ENCODE results near the gene BHLHE40. TPM values are rescaled to one million over a fixed set of nuclear protein-coding genes. Genes with fewer than 3 reads are reported as not detected.
A peak's percentile ranks its signal among the peaks of the same experiment; 100 is the strongest.

Gene BHLHE40
- total and polyA plus RNA-seq, 2 of the 13 experiments (the other 11 are each of a cell fraction or from before 2014, with no cell fraction given) = 1.8 to 51.0 TPM

DNA sequence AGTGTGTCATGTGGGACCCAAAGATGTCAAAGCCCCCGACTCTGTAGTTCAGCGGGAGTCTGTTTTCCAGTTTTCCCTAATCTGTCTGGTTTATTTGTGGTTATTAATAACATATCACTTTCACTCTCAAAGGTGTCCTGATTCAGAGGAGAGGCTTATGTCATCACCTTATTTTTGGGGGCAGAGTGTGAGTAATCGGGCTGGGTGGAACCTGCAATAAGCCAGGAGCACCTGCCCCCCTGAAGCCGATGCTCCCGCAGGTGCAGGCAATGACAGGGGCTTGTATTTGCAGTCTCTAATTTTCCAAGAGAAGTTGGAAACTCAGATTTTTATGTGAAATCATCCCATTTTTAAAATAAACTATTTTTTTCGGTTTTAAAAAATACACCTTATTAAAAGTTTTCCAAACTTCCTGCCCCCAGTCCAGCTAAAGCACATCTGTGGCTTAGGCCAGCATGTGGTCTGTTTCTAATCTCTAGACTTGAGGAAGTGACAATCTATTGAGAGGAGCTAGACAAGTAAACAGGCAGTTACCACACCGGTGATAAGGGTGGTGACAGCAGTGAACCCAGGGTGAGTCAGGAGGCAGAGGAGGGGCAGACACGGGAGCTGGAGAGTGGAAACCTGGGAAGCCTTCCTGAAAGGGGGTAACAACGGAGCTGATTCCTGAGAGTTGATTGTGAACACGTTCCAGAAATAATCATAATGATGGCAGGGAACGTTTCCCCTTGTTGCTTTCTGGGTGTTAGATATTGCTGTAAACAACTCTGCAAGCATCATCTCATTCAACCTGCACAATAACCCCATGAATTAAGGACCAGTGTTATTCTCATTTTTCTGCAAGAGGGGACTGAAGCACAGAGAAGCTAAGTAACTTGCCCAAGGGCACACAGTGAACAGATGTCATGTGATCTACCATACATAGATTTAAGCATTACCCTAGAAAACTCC, 37.2 kb downstream of the BHLHE40 start (continued):
- TF ChIP-seq, protein P1, sequence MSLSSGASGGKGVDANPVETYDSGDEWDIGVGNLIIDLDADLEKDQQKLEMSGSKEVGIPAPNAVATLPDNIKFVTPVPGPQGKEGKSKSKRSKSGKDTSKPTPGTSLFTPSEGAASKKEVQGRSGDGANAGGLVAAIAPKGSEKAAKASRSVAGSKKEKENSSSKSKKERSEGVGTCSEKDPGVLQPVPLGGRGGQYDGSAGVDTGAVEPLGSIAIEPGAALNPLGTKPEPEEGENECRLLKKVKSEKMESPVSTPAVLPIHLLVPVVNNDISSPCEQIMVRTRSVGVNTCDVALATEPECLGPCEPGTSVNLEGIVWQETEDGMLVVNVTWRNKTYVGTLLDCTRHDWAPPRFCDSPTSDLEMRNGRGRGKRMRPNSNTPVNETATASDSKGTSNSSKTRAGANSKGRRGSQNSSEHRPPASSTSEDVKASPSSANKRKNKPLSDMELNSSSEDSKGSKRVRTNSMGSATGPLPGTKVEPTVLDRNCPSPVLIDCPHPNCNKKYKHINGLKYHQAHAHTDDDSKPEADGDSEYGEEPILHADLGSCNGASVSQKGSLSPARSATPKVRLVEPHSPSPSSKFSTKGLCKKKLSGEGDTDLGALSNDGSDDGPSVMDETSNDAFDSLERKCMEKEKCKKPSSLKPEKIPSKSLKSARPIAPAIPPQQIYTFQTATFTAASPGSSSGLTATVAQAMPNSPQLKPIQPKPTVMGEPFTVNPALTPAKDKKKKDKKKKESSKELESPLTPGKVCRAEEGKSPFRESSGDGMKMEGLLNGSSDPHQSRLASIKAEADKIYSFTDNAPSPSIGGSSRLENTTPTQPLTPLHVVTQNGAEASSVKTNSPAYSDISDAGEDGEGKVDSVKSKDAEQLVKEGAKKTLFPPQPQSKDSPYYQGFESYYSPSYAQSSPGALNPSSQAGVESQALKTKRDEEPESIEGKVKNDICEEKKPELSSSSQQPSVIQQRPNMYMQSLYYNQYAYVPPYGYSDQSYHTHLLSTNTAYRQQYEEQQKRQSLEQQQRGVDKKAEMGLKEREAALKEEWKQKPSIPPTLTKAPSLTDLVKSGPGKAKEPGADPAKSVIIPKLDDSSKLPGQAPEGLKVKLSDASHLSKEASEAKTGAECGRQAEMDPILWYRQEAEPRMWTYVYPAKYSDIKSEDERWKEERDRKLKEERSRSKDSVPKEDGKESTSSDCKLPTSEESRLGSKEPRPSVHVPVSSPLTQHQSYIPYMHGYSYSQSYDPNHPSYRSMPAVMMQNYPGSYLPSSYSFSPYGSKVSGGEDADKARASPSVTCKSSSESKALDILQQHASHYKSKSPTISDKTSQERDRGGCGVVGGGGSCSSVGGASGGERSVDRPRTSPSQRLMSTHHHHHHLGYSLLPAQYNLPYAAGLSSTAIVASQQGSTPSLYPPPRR (CRISPR knock-in tag; IDR thresholded peaks at IDR 0.05; ENCODE audit: borderline replicate concordance) = peak; percentile 77
- no peak for TF ChIP-seq ZNF263 (CRISPR knock-in tag; IDR thresholded peaks at IDR 0.05)
- no peak for TF ChIP-seq ZBTB3 (CRISPR knock-in tag; IDR thresholded peaks at IDR 0.05; ENCODE audit: borderline replicate concordance, low read depth)
- TF ChIP-seq SP5 (CRISPR knock-in tag; IDR thresholded peaks at IDR 0.05; ENCODE audit: borderline replicate concordance, low read depth) = peak; percentile 80
- TF ChIP-seq MED13 (CRISPR knock-in tag; IDR thresholded peaks at IDR 0.05) = no peak
- TF ChIP-seq GABPA (IDR thresholded peaks at IDR 0.05; ENCODE audit: low read depth, low read length) = no peak
- no peak for TF ChIP-seq GABPA (CRISPR knock-in tag; IDR thresholded peaks at IDR 0.05; ENCODE audit: low read depth)
- no peak for TF ChIP-seq DNMT1 (CRISPR knock-in tag; IDR thresholded peaks at IDR 0.05)
- TF ChIP-seq, protein P2, sequence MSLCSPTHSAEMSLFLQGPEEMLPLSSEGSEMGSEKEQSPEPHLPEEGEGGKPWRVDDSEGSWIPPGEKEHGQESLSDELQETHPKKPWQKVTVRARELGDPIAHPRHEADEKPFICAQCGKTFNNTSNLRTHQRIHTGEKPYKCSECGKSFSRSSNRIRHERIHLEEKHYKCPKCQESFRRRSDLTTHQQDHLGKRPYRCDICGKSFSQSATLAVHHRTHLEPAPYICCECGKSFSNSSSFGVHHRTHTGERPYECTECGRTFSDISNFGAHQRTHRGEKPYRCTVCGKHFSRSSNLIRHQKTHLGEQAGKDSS (CRISPR knock-in tag; IDR thresholded peaks at IDR 0.05; ENCODE audit: borderline replicate concordance, low read depth) = peak; percentile 65; the same call in 1 of the 2 replicates
- TF ChIP-seq EP300 (IDR thresholded peaks at IDR 0.05; ENCODE audit: low read depth in 2 of 2, low read length in 2 of 2) = peak in 1 of 2 experiments; percentile 79; a peak in 2 of 4 replicates
- TF ChIP-seq EP300 (CRISPR knock-in tag; IDR thresholded peaks at IDR 0.05; ENCODE audit: borderline replicate concordance) = peak; percentile 76
- no peak for TF ChIP-seq SIN3A (IDR thresholded peaks at IDR 0.05; ENCODE audit: borderline replicate concordance, low read depth, low read length)
- TF ChIP-seq, protein P3, sequence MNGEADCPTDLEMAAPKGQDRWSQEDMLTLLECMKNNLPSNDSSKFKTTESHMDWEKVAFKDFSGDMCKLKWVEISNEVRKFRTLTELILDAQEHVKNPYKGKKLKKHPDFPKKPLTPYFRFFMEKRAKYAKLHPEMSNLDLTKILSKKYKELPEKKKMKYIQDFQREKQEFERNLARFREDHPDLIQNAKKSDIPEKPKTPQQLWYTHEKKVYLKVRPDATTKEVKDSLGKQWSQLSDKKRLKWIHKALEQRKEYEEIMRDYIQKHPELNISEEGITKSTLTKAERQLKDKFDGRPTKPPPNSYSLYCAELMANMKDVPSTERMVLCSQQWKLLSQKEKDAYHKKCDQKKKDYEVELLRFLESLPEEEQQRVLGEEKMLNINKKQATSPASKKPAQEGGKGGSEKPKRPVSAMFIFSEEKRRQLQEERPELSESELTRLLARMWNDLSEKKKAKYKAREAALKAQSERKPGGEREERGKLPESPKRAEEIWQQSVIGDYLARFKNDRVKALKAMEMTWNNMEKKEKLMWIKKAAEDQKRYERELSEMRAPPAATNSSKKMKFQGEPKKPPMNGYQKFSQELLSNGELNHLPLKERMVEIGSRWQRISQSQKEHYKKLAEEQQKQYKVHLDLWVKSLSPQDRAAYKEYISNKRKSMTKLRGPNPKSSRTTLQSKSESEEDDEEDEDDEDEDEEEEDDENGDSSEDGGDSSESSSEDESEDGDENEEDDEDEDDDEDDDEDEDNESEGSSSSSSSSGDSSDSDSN (CRISPR knock-in tag; IDR thresholded peaks at IDR 0.05) = peak; percentile 41; the same call in 1 of the 2 replicates
- TF ChIP-seq TBX2 (CRISPR knock-in tag; IDR thresholded peaks at IDR 0.05; ENCODE audit: borderline replicate concordance) = peak; percentile 88
- TF ChIP-seq HHEX (CRISPR knock-in tag; IDR thresholded peaks at IDR 0.05) = peak; percentile 71; the same call in 1 of the 2 replicates
- TF ChIP-seq, protein P4, sequence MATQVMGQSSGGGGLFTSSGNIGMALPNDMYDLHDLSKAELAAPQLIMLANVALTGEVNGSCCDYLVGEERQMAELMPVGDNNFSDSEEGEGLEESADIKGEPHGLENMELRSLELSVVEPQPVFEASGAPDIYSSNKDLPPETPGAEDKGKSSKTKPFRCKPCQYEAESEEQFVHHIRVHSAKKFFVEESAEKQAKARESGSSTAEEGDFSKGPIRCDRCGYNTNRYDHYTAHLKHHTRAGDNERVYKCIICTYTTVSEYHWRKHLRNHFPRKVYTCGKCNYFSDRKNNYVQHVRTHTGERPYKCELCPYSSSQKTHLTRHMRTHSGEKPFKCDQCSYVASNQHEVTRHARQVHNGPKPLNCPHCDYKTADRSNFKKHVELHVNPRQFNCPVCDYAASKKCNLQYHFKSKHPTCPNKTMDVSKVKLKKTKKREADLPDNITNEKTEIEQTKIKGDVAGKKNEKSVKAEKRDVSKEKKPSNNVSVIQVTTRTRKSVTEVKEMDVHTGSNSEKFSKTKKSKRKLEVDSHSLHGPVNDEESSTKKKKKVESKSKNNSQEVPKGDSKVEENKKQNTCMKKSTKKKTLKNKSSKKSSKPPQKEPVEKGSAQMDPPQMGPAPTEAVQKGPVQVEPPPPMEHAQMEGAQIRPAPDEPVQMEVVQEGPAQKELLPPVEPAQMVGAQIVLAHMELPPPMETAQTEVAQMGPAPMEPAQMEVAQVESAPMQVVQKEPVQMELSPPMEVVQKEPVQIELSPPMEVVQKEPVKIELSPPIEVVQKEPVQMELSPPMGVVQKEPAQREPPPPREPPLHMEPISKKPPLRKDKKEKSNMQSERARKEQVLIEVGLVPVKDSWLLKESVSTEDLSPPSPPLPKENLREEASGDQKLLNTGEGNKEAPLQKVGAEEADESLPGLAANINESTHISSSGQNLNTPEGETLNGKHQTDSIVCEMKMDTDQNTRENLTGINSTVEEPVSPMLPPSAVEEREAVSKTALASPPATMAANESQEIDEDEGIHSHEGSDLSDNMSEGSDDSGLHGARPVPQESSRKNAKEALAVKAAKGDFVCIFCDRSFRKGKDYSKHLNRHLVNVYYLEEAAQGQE (IDR thresholded peaks at IDR 0.05; ENCODE audit: borderline replicate concordance in 1 of 2, low read depth in 1 of 2, low read length in 2 of 2) = no peak; a peak in 1 of 4 replicates
